ENCODE measurements around the gene CSRP3. TPM values are rescaled to one million over a fixed set of nuclear protein-coding genes. Genes with fewer than 3 reads are reported as not detected.

CSRP3 gene
- total and polyA plus RNA-seq, 2 of the 4 experiments (the other 2 are of a cell fraction) = not detected

DNA sequence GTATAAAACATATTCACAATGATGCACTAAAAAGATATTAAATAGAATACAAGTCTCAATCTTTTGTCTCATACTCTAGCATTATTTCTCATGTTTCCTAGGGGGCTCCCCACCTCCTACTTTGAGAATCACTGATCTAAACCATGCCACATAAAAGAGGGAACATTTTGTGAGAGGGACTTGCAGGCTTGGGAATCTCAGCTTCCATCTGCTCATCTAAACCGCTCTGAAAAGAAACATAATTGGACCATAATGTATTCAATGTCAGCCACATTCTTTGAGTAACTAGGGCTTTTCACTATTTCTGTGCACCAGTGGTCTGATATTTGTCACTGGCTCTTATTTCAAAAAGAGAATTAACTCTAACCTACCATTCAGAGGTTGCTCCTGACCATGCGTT is 6.4 kb upstream of the CSRP3 start:
- no peak overlapping the region for H2AFZ ChIP-seq (replicated peaks; ENCODE audit: low read length, poor library complexity)
- POLR2A ChIA-PET (ENCODE audit: unreplicated experiment) = no interaction called here
- H3K36me3 ChIP-seq (ENCODE audit: control insufficient read depth, insufficient read depth, low read length) = no peaks in the 10 kb centered on the region
- H3K4me3 ChIP-seq (ENCODE audit: insufficient read depth, low read depth, low read length) = no peak overlapping the region
- H3K18ac ChIP-seq (ENCODE audit: low read depth, low read length) = no peak overlapping the region
- intact Hi-C loops (cut with micrococcal nuclease) = no loop called here
- H2AK5ac ChIP-seq (ENCODE audit: low read depth, low read length) = no peak overlapping the region
- no peak overlapping the region for H2AK9ac ChIP-seq (replicated peaks; ENCODE audit: low read depth, low read length, poor library complexity)
- in situ Hi-C loops (cut with MboI; ENCODE audit: low sequenced_read_pairs) = no loop called here
- H3K56ac ChIP-seq (ENCODE audit: extremely low read depth, insufficient read depth, low read length) = no peak overlapping the region
- peaks cover 14% of the 10 kb centered on the region for H3K27me3 ChIP-seq (ENCODE audit: control insufficient read depth, insufficient read depth, low read length)
- H2BK120ac ChIP-seq (ENCODE audit: low read depth, low read length) = no peak overlapping the region
- H3K14ac ChIP-seq (replicated peaks; ENCODE audit: low read depth, low read length) = no peak overlapping the region
- no peak overlapping the region for H4K5ac ChIP-seq (ENCODE audit: low read depth, low read length)
- H3K79me1 ChIP-seq (ENCODE audit: low read depth in 1 of 2, low read length in 2 of 2) = no peaks in the 10 kb centered on the region
- H2BK15ac ChIP-seq (ENCODE audit: low read depth, low read length) = no peak overlapping the region
- no peak overlapping the region for H4K8ac ChIP-seq (ENCODE audit: low read depth in 2 of 2, low read length in 2 of 2)
- no peaks in the 10 kb centered on the region for H3K4me1 ChIP-seq (ENCODE audit: control insufficient read depth, insufficient read depth, low read length)
- no peaks in the 10 kb centered on the region for H3K9me3 ChIP-seq (ENCODE audit: control insufficient read depth, insufficient read depth, low read length)
- H3K27ac ChIP-seq (ENCODE audit: insufficient read depth, low read length) = no peak overlapping the region
- no CpG with 5 or more reads among the region's 2 CpGs for WGBS, 2 experiments (ENCODE audit: extremely low coverage in 2 of 2, insufficient read length in 1 of 2)
- TF ChIP-seq, protein P1, sequence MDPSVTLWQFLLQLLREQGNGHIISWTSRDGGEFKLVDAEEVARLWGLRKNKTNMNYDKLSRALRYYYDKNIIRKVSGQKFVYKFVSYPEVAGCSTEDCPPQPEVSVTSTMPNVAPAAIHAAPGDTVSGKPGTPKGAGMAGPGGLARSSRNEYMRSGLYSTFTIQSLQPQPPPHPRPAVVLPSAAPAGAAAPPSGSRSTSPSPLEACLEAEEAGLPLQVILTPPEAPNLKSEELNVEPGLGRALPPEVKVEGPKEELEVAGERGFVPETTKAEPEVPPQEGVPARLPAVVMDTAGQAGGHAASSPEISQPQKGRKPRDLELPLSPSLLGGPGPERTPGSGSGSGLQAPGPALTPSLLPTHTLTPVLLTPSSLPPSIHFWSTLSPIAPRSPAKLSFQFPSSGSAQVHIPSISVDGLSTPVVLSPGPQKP (IDR thresholded peaks at IDR 0.05; ENCODE audit: borderline replicate concordance, low read depth, low read length) = no peak
- TF ChIP-seq MAZ (IDR thresholded peaks at IDR 0.05; ENCODE audit: borderline replicate concordance, low read depth, low read length) (no peak), RCOR1 (IDR thresholded peaks at IDR 0.05; ENCODE audit: insufficient replicate concordance, low read length) (no peak), RFX5 (IDR thresholded peaks at IDR 0.05; ENCODE audit: low read depth, low read length) (no peak)
- no peak overlapping the region for H2BK5ac ChIP-seq (ENCODE audit: low read depth, low read length, poor library complexity, severe bottlenecking)
- no peaks in the 10 kb centered on the region for H4K20me1 ChIP-seq (ENCODE audit: insufficient read depth, low read length)
- H3K4ac ChIP-seq (ENCODE audit: low read depth, low read length) = no peak overlapping the region
- DNase-seq (no peak), ATAC-seq (ENCODE audit: low read depth) (no peak)
- H2BK20ac ChIP-seq (ENCODE audit: low read depth, low read length) = no peak overlapping the region
- no TSS peak for BruUV-seq (replicated peaks)
- dilution Hi-C loops (cut with HindIII; ENCODE audit: low sequenced_read_pairs, unreplicated experiment) = no loop called here
- H3K4me2 ChIP-seq (ENCODE audit: low read depth, low read length) = no peak overlapping the region
- no peak overlapping the region for H3K9ac ChIP-seq (ENCODE audit: low read depth, low read length)
- H3K23ac ChIP-seq (ENCODE audit: low read depth, low read length) = no peak overlapping the region
- H4K91ac ChIP-seq (ENCODE audit: insufficient read depth, low read depth, low read length) = no peak overlapping the region
- no peaks in the 10 kb centered on the region for H3K9me1 ChIP-seq (ENCODE audit: insufficient read depth, low read length)
- CTCF ChIA-PET = no interaction called here

All from IMR-90 (cell line).